Activated T-cell treated with anti-CD3 and anti-CD28 coated beads, Interleukin-2, amount 50 U/mL, for 72 hours (primary cell): ENCODE data around the gene PLEKHA7. TPM values are rescaled to one million over a fixed set of nuclear protein-coding genes. Genes with fewer than 3 reads are reported as not detected.
"Not testable (repeated sequence)": the region's sequence is repeated elsewhere in the genome, so short reads cannot be mapped to it uniquely, and the experiment has no call there.

Experiments used
- ATAC-seq, 2 donors: fragments of 150-1000 bp; cut with Tn5 transposase; replicated peaks in 1 of 2; 2 replicates each; pipeline ENCODE4 v1.10.0; 2021; ENCODE audit warnings: moderate library complexity in 2 of 2, mild to moderate bottlenecking in 1 of 2
- DNase-seq, 2 donors: peaks; one replicate each; pipeline ENCODE4 v3.0.0; 2021 to 2022; ENCODE audit warnings: mixed read lengths in 1 of 2
- H3K27ac Mint-ChIP-seq: one replicate; pipeline ENCODE4 v1.8.0; 2022; ENCODE audit warnings: mild to moderate bottlenecking, moderate library complexity, mixed read lengths
- H3K27me3 Mint-ChIP-seq: one replicate; pipeline ENCODE4 v1.8.0; 2022; ENCODE audit warnings: low read depth, mixed read lengths
- H3K36me3 Mint-ChIP-seq, 2 donors: one replicate each; pipeline ENCODE4 v1.8.0; 2022; ENCODE audit warnings: mixed read lengths in 2 of 2, mild to moderate bottlenecking in 1 of 2; ENCODE audit not compliant: insufficient read depth in 2 of 2
- H3K4me1 Mint-ChIP-seq: one replicate; pipeline ENCODE4 v1.8.0; 2022; ENCODE audit warnings: low read depth, mixed read lengths
- H3K4me3 Mint-ChIP-seq, 2 donors: one replicate each; pipeline ENCODE4 v1.8.0; 2022; ENCODE audit warnings: mild to moderate bottlenecking in 2 of 2, mixed read lengths in 2 of 2, moderate library complexity in 2 of 2
- H3K9me3 Mint-ChIP-seq, 2 donors: one replicate each; pipeline ENCODE4 v1.8.0; 2022; ENCODE audit warnings: mixed read lengths in 2 of 2
- total RNA-seq, 2 donors: library from RNA; stranded (reverse); gene quantifications; one replicate each; pipeline ENCODE4 v1.2.3, GENCODE V29; 2022

PLEKHA7 gene
- total RNA-seq, result 10 to 100 TPM in 1 of 2 donors, 1 to 10 TPM in 1; 6.5 to 11.0 TPM

GRCh38 chr11:17014321-17014832 is at the start of gene PLEKHA7:
Gene PLEKHA7, minus strand, starts transcription at chr11:17014414. Its CDS starts 13 bp downstream, at chr11:17014401.
- peak; percentile 10 to 13 for DNase-seq
- peak; percentile 41 to 45 for ATAC-seq
- Mint-ChIP-seq H3K27me3 (peaks cover 26% of the 10 kb centered on the region), H3K4me1 (peaks cover 5% of the 10 kb centered on the region), H3K4me3 (peak within 1 kb of the TSS; percentile 86 to 94), H3K36me3 (peaks cover 0 to 3% of the 10 kb centered on the region in 2 donors), H3K9me3 (no peaks in the 10 kb centered on the region), H3K27ac (no peak within 1 kb of the TSS)

GRCh38 chr11:17063171-17064002 is 49.2 kb upstream of the PLEKHA7 start:
- no peak overlapping the region for H3K27ac Mint-ChIP-seq
- ATAC-seq (peak; percentile 87 to 89), DNase-seq (peak; percentile 65 to 69)
- H3K36me3 Mint-ChIP-seq, result no peaks in the 10 kb centered on the region
- no peak overlapping the region for H3K4me3 Mint-ChIP-seq
- H3K4me1 Mint-ChIP-seq, result no peaks in the 10 kb centered on the region
- no peaks in the 10 kb centered on the region for H3K9me3 Mint-ChIP-seq
- H3K27me3 Mint-ChIP-seq, result no peaks in the 10 kb centered on the region

DNA sequence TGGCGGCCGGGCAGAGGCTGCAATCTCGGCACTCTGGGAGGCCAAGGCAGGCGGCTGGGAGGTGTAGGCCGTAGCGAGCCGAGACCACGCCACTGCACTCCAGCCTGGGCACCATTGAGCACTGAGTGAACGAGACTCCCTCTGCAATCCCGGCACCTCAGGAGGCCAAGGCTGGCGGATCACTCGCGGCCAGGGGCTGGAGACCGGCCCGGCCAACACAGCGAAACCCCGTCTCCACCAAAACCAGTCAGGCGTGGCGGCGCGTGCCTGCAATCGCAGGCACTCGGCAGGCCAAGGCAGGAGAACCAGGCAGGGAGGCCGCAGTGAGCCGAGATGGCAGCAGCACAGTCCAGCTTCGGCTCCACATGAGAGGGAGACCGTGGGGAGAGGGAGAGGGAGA is 36.9 kb upstream of the PLEKHA7 start:
- H3K27ac Mint-ChIP-seq, H3K27me3 Mint-ChIP-seq, ATAC-seq, H3K4me1 Mint-ChIP-seq, DNase-seq, H3K36me3 Mint-ChIP-seq, H3K4me3 Mint-ChIP-seq, H3K9me3 Mint-ChIP-seq: not testable (repeated sequence)

DNA sequence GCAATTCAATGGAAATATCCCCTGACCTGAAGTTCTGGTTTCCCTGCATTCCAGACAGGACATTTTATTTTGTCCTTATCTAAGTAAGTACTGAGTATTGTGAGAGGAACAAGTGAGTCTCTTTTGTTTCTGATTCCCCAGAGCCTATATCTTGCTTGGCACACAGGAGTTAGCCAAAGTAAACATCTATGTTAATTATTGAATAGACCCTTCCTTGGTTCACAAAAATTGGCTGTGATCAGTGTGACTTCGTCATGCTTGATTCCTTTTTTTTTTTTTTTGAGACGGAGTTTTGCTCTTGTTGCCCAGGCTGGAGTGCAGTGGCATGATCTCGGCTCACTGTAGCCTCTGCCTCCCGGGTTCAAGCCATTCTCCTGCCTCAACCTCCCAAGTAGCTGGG is 34.3 kb upstream of the PLEKHA7 start:
- H3K4me1 Mint-ChIP-seq, H3K9me3 Mint-ChIP-seq, H3K4me3 Mint-ChIP-seq, H3K36me3 Mint-ChIP-seq, H3K27me3 Mint-ChIP-seq, H3K27ac Mint-ChIP-seq, DNase-seq, ATAC-seq: not testable (repeated sequence)

GRCh38 chr11:17046690-17047089 is 32.5 kb upstream of the PLEKHA7 start:
- H3K36me3 Mint-ChIP-seq, result no peaks in the 10 kb centered on the region
- H3K4me1 Mint-ChIP-seq, result no peaks in the 10 kb centered on the region
- no peak overlapping the region for H3K27ac Mint-ChIP-seq
- no peaks in the 10 kb centered on the region for H3K9me3 Mint-ChIP-seq
- DNase-seq (no peak), ATAC-seq (no peak)
- no peaks in the 10 kb centered on the region for H3K27me3 Mint-ChIP-seq
- no peak overlapping the region for H3K4me3 Mint-ChIP-seq

GRCh38 chr11:17036666-17037658 is 22.7 kb upstream of the PLEKHA7 start:
- H3K9me3 Mint-ChIP-seq, result peaks cover 0 to 2% of the 10 kb centered on the region in 2 donors
- no peak overlapping the region for H3K27ac Mint-ChIP-seq
- H3K4me1 Mint-ChIP-seq, result no peaks in the 10 kb centered on the region
- H3K36me3 Mint-ChIP-seq, result peaks cover 0 to 1% of the 10 kb centered on the region in 2 donors
- no peak for DNase-seq
- no peaks in the 10 kb centered on the region for H3K27me3 Mint-ChIP-seq
- H3K4me3 Mint-ChIP-seq, result no peak overlapping the region
- ATAC-seq, result no peak

DNA sequence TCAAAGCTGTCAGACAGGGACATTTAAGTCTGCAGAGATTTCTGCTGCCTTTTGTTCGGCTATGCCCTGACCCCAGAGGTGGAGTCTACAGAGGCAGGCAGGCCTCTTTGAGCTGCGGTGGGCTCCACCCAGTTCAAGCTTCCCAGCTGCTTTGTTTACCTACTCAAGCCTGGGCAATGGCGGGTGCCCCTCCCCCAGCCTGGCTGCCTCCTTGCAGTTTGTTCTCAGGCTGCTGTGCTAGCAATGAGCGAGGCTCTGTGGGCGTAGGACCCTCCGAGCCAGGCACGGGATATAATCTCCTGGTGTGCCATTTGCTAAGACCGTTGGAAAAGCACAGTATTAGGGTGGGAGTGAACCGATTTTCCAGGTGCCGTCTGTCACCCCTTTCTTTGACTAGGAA is 19.8 kb upstream of the PLEKHA7 start:
- not testable (repeated sequence) for H3K4me1 Mint-ChIP-seq, H3K27me3 Mint-ChIP-seq, H3K27ac Mint-ChIP-seq, H3K4me3 Mint-ChIP-seq, H3K36me3 Mint-ChIP-seq, H3K9me3 Mint-ChIP-seq, ATAC-seq, DNase-seq

- no peak overlapping the region for H3K27ac Mint-ChIP-seq
- no peaks in the 10 kb centered on the region for H3K27me3 Mint-ChIP-seq
- no peak overlapping the region for H3K4me3 Mint-ChIP-seq
- no peaks in the 10 kb centered on the region for H3K4me1 Mint-ChIP-seq
- DNase-seq, result no peak
- no peaks in the 10 kb centered on the region for H3K36me3 Mint-ChIP-seq
- no peak for ATAC-seq
- H3K9me3 Mint-ChIP-seq, result peaks cover 0 to 2% of the 10 kb centered on the region in 2 donors
Observed at GRCh38 chr11:17026487-17027082, 12.4 kb upstream of the PLEKHA7 start.

- ATAC-seq (no peak), DNase-seq (no peak)
- Mint-ChIP-seq H3K4me3 (no peak overlapping the region), H3K27me3 (no peaks in the 10 kb centered on the region), H3K4me1 (no peaks in the 10 kb centered on the region), H3K36me3 (no peaks in the 10 kb centered on the region), H3K27ac (no peak overlapping the region), H3K9me3 (no peaks in the 10 kb centered on the region)
Observed at GRCh38 chr11:17024924-17025323, 10.7 kb upstream of the PLEKHA7 start.

DNA sequence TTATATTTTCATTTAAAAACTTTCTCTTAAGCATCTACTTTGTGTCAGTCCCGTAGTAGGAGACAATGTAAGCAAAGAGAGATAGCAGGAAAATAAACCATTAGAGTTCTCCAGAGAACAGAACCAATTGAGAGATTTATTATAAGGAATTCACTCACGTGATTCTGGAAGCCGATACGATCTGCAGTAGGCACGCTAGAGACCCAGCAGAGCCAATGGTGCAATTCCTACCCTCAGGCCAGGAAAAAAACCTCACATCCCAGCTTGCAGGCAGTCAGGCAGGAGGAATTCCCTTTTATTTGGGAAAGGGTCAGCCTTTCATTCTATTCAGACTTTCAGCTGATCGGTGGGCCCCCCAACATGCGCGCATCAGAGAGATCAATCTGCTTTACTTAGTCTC is 7.3 kb upstream of the PLEKHA7 start:
- H3K27ac Mint-ChIP-seq, result no peak overlapping the region
- peaks cover 7% of the 10 kb centered on the region for H3K27me3 Mint-ChIP-seq
- no peaks in the 10 kb centered on the region for H3K36me3 Mint-ChIP-seq
- ATAC-seq, result no peak
- H3K4me3 Mint-ChIP-seq, result no peak overlapping the region
- DNase-seq, result no peak
- no peaks in the 10 kb centered on the region for H3K9me3 Mint-ChIP-seq
- no peaks in the 10 kb centered on the region for H3K4me1 Mint-ChIP-seq

DNA sequence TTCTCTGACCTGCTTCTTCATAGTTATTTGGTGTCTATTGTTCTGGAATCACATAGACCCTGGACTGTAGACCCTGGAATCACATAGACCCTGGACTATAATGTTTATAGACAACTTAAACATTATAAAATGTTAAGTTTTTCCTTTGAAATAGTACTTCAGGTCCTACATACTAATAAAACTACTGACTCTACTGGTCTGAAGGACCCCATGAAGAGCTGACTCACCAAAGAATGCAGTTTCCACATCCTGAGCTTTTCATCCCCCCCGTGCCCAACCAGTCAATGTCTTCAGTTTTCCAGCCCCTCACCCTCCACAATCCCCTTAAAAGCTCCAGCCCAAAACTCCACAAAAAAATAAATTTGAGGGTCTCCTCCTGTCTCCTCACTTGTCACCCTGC is 6.6 kb upstream of the PLEKHA7 start:
- DNase-seq, result no peak
- H3K36me3 Mint-ChIP-seq, result no peaks in the 10 kb centered on the region
- no peaks in the 10 kb centered on the region for H3K4me1 Mint-ChIP-seq
- no peaks in the 10 kb centered on the region for H3K9me3 Mint-ChIP-seq
- H3K27ac Mint-ChIP-seq, result no peak overlapping the region
- ATAC-seq, result no peak
- H3K27me3 Mint-ChIP-seq, result peaks cover 14% of the 10 kb centered on the region
- H3K4me3 Mint-ChIP-seq, result no peak overlapping the region

DNA sequence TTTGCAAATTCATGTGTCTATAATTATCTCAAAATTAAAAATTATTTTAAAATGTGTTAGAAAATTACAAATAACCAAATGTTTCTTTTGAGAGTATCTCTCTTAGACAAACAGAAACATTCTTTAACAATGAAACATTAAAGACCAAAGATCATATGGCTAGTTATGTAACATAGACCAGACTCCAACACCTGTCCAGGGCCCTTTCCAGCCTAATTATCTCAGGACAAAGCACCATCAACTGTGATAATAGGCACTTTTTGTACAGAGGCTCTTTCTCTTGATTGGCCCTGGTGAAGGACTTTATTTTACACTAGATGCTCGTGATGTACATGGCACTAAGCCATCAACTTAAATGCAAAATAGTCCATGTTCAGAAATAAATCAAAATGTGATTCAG is 5.0 kb upstream of the PLEKHA7 start:
- DNase-seq (no peak), ATAC-seq (no peak)
- no peaks in the 10 kb centered on the region for H3K9me3 Mint-ChIP-seq
- no peak overlapping the region for H3K27ac Mint-ChIP-seq
- peaks cover 0 to 3% of the 10 kb centered on the region in 2 donors for H3K36me3 Mint-ChIP-seq
- H3K27me3 Mint-ChIP-seq, result peaks cover 26% of the 10 kb centered on the region
- H3K4me3 Mint-ChIP-seq, result no peak overlapping the region
- H3K4me1 Mint-ChIP-seq, result peaks cover 5% of the 10 kb centered on the region
